Right atrium auricular region (tissue), 2 donors: ENCODE measurements around the gene YTHDF1. TPM values are rescaled to one million over a fixed set of nuclear protein-coding genes. Genes with fewer than 3 reads are reported as not detected.

Experiments
- DNase-seq: peaks from one replicate; pipeline ENCODE4 v3.0.0-alpha.2; 2019; ENCODE audit warnings: low spot score
- H3K27ac ChIP-seq, 2 donors: fragments of 200-600 bp; sonication (generic); 1 replicate in 1 of 2; 2 replicates in 1 of 2; pipeline ENCODE4 v1.5.1; 2016 to 2019
- H3K27me3 ChIP-seq, 2 donors: fragments of 200-600 bp; sonication (generic); one replicate each; pipeline versions ENCODE4 v1.5.1 to v1.6.0; 2017 to 2019
- H3K36me3 ChIP-seq: fragments of 200-600 bp; sonication (generic); one replicate; pipeline ENCODE4 v1.5.1; 2016
- H3K4me1 ChIP-seq, 2 donors: fragments of 200-600 bp; sonication (generic); one replicate each; pipeline versions ENCODE4 v1.5.1 to v1.6.0; 2017 to 2019
- H3K4me3 ChIP-seq, 2 donors: fragments of 200-600 bp; sonication (generic); 1 replicate in 1 of 2; 2 replicates in 1 of 2; pipeline ENCODE4 v1.5.1; 2017 to 2019; ENCODE audit warnings: mild to moderate bottlenecking in 1 of 2, moderate library complexity in 1 of 2
- H3K9me3 ChIP-seq, 2 donors: fragments of 200-600 bp; sonication (generic); one replicate each; pipeline ENCODE4 v1.5.1; 2019
- CTCF ChIP-seq, 2 donors: fragments of 200-600 bp; sonication (generic); IDR thresholded peaks; one replicate each; pipeline ENCODE4 v1.5.1; 2019; ENCODE audit warnings: antibody characterized with exemption in 2 of 2
- total RNA-seq, 2 donors: library from RNA; depleted of rRNA; stranded (reverse); fragments of >200 nt; gene quantifications; one replicate each; pipeline ENCODE4 v1.1.0, GENCODE V29; 2016

YTHDF1 gene
- total RNA-seq, 2 donors from 2014 or later = 15.7 to 26.1 TPM

- Histone ChIP-seq H3K27ac (no peak overlapping the region), H3K27me3 (no peaks in the 10 kb centered on the region), H3K4me3 (no peak overlapping the region), H3K9me3 (no peaks in the 10 kb centered on the region), H3K4me1 (peaks cover 0 to 7% of the 10 kb centered on the region in 2 donors), H3K36me3 (no peaks in the 10 kb centered on the region)
- no peak for DNase-seq
- no peak for TF ChIP-seq CTCF (IDR thresholded peaks at IDR 0.05)
Measured at GRCh38 chr20:63232235-63233060, 16.5 kb upstream of the YTHDF1 start.

- TF ChIP-seq CTCF (IDR thresholded peaks at IDR 0.05) = peak; percentile 35 to 60
- Histone ChIP-seq H3K4me1 (peaks cover 0 to 7% of the 10 kb centered on the region in 2 donors), H3K4me3 (no peak overlapping the region), H3K27ac (no peak overlapping the region), H3K27me3 (no peaks in the 10 kb centered on the region), H3K36me3 (no peaks in the 10 kb centered on the region), H3K9me3 (no peaks in the 10 kb centered on the region)
- DNase-seq = peak; percentile 63
Measured at GRCh38 chr20:63230800-63231268, 14.9 kb upstream of the YTHDF1 start.

- no peak for TF ChIP-seq CTCF (IDR thresholded peaks at IDR 0.05)
- no peak for DNase-seq
- no peaks in the 10 kb centered on the region for H3K9me3 ChIP-seq
- H3K27ac ChIP-seq = no peak overlapping the region
- H3K4me3 ChIP-seq = no peak overlapping the region
- no peaks in the 10 kb centered on the region for H3K27me3 ChIP-seq
- peaks cover 0 to 13% of the 10 kb centered on the region in 2 donors for H3K4me1 ChIP-seq
- no peaks in the 10 kb centered on the region for H3K36me3 ChIP-seq
Measured at GRCh38 chr20:63228806-63229205, 12.9 kb upstream of the YTHDF1 start.

- no peak overlapping the region for H3K27ac ChIP-seq
- no peaks in the 10 kb centered on the region for H3K9me3 ChIP-seq
- peaks cover 0 to 13% of the 10 kb centered on the region in 2 donors for H3K4me1 ChIP-seq
- DNase-seq = no peak
- H3K27me3 ChIP-seq = no peaks in the 10 kb centered on the region
- H3K4me3 ChIP-seq = no peak overlapping the region
- TF ChIP-seq CTCF (IDR thresholded peaks at IDR 0.05) = no peak
- no peaks in the 10 kb centered on the region for H3K36me3 ChIP-seq
Measured at GRCh38 chr20:63227260-63227659, 11.3 kb upstream of the YTHDF1 start.

GRCh38 chr20:63226042-63226943 lies 10.4 kb upstream of the YTHDF1 start:
- H3K4me1 ChIP-seq = peaks cover 0 to 13% of the 10 kb centered on the region in 2 donors
- no peak overlapping the region for H3K27ac ChIP-seq
- no peaks in the 10 kb centered on the region for H3K9me3 ChIP-seq
- no peak for DNase-seq
- H3K4me3 ChIP-seq = no peak overlapping the region
- H3K36me3 ChIP-seq = no peaks in the 10 kb centered on the region
- no peak for TF ChIP-seq CTCF (IDR thresholded peaks at IDR 0.05)
- no peaks in the 10 kb centered on the region for H3K27me3 ChIP-seq
